Retinal pigment epithelial cell (primary cell): ENCODE data around the gene CELF2.

Experiments
- DNase-seq: peaks from one replicate; pipeline ENCODE4 v3.0.0-alpha.2; 2010; ENCODE audit warnings: low read depth
- H3K4me3 ChIP-seq: 2 replicates; pipeline ENCODE4 v1.5.1; 2011; ENCODE audit warnings: mild to moderate bottlenecking, low read length, control low read depth, moderate library complexity
- CTCF ChIP-seq: conservative IDR thresholded peaks from 2 replicates; pipeline ENCODE4 v1.5.1; 2011; ENCODE audit warnings: low read depth, low read length, control low read depth, inconsistent platforms

Gene CELF2

GRCh38 chr10:11307937-11308336, 290.3 kb downstream of the CELF2 start:
- H3K4me3 ChIP-seq = no peak overlapping the region
- no peak for DNase-seq
- TF ChIP-seq CTCF = no peak

DNA sequence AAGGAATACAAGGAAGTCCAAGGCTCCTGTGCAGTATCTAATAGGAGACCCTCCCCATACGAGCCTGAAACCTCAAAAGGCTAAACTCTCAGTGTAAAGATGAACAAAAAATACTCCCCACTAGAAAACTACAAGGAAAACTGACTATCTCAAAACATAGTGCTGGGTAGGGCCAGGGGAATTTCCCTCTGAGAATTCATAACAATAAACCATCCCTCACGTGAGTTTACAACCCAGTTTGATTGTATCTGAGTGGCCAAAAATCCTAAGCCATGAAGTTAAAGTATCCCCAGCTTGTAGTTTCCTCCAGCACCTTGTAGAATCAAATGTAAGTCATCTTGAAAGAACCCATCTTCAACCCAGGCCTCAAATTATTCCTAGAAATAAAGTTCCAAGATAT, 293.4 kb downstream of the CELF2 start:
- DNase-seq = no peak
- no peak for TF ChIP-seq CTCF
- H3K4me3 ChIP-seq = no peak overlapping the region

- DNase-seq = no peak
- H3K4me3 ChIP-seq = no peak overlapping the region
- no peak for TF ChIP-seq CTCF
Measured at GRCh38 chr10:11313463-11313862, 295.8 kb downstream of the CELF2 start.

DNA sequence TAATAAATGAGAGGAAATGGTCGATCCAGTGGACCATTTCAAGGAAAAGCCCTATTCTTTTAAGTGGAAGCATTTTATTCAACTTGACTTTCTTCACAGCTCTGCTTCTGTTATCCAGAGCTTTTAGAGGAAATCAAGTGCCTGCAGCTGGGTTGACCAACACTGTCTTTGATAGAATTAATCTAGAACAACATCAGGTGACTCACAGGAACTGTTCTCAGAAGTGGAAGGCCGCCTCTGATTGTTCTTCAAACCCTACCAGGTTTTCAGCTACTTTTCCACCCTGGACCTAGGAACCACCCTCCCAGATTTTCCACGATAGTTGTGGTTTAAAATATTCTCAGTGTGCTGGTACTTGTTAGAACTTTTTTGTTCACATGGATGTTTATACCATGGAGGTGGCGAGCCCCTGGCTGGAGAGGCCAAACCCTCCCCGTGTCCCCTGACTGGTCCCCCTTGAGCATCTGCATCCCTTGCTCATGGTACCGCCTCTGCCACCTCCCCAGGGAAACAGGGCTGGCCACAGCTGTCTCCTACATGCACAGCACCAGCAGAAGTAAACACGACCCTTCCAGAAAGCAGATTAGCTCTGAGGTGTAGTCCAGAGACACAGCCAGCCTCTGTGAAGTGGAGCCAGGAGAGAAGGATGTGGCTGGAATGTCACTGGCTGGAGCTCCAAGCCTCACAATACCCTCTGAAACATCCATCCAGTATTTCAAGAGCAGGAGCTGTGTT, 300.4 kb downstream of the CELF2 start:
- H3K4me3 ChIP-seq = no peak overlapping the region
- no peak for DNase-seq
- no peak for TF ChIP-seq CTCF

- no peak for DNase-seq
- no peak overlapping the region for H3K4me3 ChIP-seq
- no peak for TF ChIP-seq CTCF
Measured at GRCh38 chr10:11318826-11319598, 301.3 kb downstream of the CELF2 start.

- TF ChIP-seq CTCF = no peak
- no peak for DNase-seq
- H3K4me3 ChIP-seq = no peak overlapping the region
Measured at GRCh38 chr10:11319990-11320602, 302.4 kb downstream of the CELF2 start.
